NCI-H2196 (cell line): ENCODE data around the gene C3orf38.
"Not testable (repeated sequence)": the region's sequence is repeated elsewhere in the genome, so short reads cannot be mapped to it uniquely, and the experiment has no call there.

Experiments used
- DNase-seq: peaks from one replicate; lab custom pipeline; 2025; ENCODE audit not compliant: unreplicated experiment; lab: John Stamatoyannopoulos, UW

The C3orf38 gene

GRCh38 chr3:88152841-88153240 is 3.1 kb downstream of the C3orf38 start:
- no peak for DNase-seq

GRCh38 chr3:88166419-88166971 is 16.7 kb downstream of the C3orf38 start:
- DNase-seq = no peak

- no peak for DNase-seq
These were observed 17.4 kb downstream of the C3orf38 start for GRCh38 chr3:88167173-88167572.

GRCh38 chr3:88167704-88168103 is 17.9 kb downstream of the C3orf38 start:
- no peak for DNase-seq

- DNase-seq = no peak
These were observed 18.4 kb downstream of the C3orf38 start for GRCh38 chr3:88168171-88168570.

GRCh38 chr3:88180398-88180999 is 30.7 kb downstream of the C3orf38 start:
- DNase-seq = peak; percentile 0

- not testable (repeated sequence) for DNase-seq
These were observed 32.6 kb downstream of the C3orf38 start for GRCh38 chr3:88182165-88182918.

- DNase-seq = no peak
These were observed 38.7 kb downstream of the C3orf38 start for GRCh38 chr3:88188436-88188835.

- no peak for DNase-seq
These were observed 39.6 kb downstream of the C3orf38 start for GRCh38 chr3:88189361-88189810.

GRCh38 chr3:88191872-88192409 is 42.2 kb downstream of the C3orf38 start:
- no peak for DNase-seq

GRCh38 chr3:88192631-88193030 is 42.9 kb downstream of the C3orf38 start:
- no peak for DNase-seq

- DNase-seq = no peak
These were observed 46.2 kb downstream of the C3orf38 start for GRCh38 chr3:88195951-88196434.

- DNase-seq = no peak
These were observed 48.4 kb downstream of the C3orf38 start for GRCh38 chr3:88198121-88198520.

GRCh38 chr3:88203642-88204055 is 53.9 kb downstream of the C3orf38 start:
- DNase-seq = peak; percentile 48
